Left ventricle myocardium superior (tissue), 1 donor: ENCODE data around the gene SAMD4A. TPM values are rescaled to one million over a fixed set of nuclear protein-coding genes. Genes with fewer than 3 reads are reported as not detected.

ENCODE experiments used
- ATAC-seq: fragments of 200-7000 bp; cut with Tn5 transposase; one replicate; pipeline ENCODE4 v1.9.1; 2020; ENCODE audit warnings: mild to moderate bottlenecking, moderate library complexity
- DNase-seq: peaks from one replicate; pipeline ENCODE4 v3.0.0-alpha.2; 2020
- intact Hi-C: fragments of 100-400 bp; cut with micrococcal nuclease; formaldehyde crosslinking; loops from one replicate; pipeline ENCODE4 v1.11.0; 2022
- total RNA-seq: library from RNA; stranded (reverse); fragmentation: NEBNext Ultra II Directional; extraction: Animal tissue kit (Norgen Biotek cat#: 25700); gene quantifications from one replicate; pipeline ENCODE4 v1.2.1, GENCODE V29; 2021
- donor health status: DM: no; HTN: yes; CAD: no; lungs with severe emphysema.

Gene SAMD4A
- total RNA-seq, 1 donor from 2014 or later = 150 TPM

DNA sequence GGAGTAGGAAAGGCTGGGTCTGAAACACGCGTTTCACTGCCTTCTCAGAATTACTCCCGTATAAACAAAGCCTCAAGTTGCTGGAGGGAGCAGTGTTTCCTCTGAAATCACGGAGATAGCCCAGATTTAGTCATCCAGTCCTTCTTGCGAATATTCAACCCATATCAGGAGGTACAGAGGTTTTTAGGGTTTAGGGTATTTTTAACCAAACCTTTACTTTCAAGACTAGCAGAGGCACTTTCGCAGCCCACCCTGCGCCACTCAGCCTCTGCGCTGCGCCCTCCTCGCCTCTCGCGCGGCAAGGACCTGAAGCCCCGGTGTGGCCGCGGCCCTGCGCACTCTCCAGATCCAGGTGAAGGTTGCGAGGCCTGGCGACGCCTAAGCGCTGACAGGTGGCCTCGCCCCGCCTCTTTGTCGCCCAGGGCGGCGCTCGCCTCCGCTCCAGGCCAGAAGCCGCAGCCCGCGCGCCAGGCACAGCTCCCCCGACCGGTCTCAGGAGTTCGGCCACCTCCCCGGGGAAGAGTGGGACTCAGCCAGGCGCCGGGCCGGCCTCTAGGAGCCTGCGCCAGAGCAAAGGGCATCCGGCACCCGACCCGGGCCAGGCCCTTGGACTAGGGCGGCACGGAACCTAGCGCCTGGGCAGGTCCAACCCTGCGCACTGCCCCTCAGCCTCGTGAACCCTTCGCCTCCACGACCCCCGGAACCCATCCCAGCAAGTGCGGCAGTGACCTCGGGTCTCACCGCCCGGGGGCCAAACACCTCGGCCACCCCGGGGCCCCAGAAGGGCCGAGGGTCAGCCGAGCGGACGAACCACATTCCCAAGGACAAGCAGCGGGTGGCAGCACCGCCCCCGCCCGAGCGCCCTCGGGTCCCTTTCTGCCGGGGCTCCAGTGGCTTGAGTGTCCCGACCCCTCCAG is 1.8 kb upstream of the SAMD4A start:
- peak; percentile 59 for ATAC-seq
- intact Hi-C loops = loop anchor here (5.0 to 10.0 kb wide), 2 partner anchors 127 to 240 kb away; no protein-coding TSS in a partner anchor
- DNase-seq = peak; percentile 86

DNA sequence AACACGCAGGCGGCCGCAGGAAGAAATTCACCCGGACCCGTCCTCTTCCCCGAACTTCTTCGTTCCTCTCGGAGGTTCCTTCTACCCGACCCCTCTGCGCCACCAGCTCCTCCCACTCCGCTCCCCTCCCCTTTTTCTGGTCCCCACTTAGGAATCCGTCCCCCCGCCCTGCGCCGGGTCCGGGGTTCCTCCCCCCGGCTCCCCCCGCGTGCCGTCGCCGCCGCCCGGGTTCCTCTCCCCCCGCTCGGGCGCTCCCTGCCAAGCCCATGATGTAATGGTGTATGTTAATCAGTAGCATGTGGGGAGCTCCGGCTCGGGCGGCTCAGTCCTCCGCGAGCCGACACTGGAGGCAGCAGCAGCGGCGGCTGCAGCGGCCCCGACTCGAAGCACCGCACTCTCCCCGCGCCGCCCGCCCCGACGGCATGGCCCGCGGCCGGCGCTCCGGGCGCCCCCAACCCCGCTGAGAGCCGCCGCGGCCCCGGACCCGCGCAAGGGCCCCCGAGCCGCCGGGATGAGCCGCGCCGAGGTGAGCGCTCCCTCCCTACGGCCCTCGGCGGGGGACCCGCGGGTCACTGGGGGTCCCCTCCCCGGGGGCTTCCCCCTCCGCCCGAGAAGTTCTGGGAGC is 1.0 kb upstream of the SAMD4A start:
- intact Hi-C loops = loop anchor here (10.0 kb wide), 1 partner anchor 239 kb away; no protein-coding TSS in a partner anchor
- peak; percentile 97 for DNase-seq
- ATAC-seq = peak; percentile 79

DNA sequence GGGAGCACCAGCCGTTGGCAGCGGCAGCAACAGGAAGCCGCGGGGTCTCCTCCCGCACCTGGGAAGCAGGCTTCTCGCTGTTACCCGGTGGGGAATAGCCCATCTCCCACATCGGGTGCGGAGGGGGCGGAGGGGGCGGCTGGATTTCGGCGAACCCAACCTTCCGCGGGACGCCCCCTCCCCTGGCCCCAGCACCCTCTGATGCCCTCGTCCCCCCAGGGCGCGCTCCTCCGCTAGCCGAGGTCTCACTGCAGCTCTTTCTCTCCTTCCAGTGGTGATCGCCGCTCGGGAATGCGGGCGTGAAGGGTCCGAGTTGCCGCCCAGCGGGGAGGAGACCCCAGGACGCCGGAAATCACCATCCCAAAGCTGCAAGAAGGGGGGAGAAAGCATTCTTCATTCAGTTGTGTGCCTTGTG is 303 bp downstream of the SAMD4A start:
- DNase-seq (no peak), ATAC-seq (no peak)
- intact Hi-C loops = loop anchor here (10.0 kb wide), 1 partner anchor 238 kb away; no protein-coding TSS in a partner anchor

DNA sequence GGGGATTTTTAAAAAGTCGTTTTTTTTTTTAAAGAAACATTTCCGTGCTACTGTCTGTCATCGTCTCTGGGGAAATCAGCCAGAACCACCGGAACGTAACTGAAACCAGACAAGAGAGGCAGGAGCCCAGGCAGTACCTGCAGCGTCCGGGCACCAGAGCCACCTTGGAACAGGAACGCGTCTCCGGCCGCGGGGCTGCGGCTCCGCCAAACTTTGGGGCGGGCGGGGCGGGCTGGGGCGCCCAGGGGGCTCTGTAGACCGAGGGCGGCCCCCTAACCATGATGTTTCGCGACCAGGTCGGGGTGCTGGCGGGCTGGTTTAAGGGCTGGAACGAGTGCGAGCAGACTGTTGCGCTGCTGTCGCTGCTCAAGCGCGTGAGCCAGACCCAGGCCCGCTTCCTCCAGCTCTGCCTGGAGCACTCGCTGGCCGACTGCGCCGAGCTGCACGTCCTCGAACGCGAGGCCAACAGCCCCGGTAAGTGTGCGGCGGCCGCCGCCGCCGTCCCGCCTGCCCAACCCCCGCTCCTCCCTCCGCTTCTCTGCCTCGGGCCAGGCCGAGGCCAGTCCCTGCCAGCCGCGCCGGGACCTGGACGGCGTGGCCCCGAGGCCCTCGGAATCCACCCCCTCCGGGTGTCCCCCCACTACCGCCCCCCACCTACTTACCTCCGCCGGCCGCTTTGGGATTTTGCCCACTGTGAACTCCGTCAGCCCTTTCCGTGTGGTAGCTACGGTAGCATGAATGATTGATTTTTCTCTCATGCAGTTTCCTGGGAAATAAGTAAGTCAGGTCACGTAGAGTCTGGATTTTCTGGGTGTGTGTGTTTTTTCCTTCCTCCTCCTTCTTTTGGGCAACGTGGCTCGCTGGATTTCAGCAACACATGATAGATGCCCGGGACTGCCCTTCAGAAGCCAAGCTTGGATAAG is 972 bp downstream of the SAMD4A start:
- ATAC-seq = peak; percentile 3
- intact Hi-C loops = loop anchor here (10.0 kb wide), 1 partner anchor 237 kb away; no protein-coding TSS in a partner anchor
- peak; percentile 71 for DNase-seq

DNA sequence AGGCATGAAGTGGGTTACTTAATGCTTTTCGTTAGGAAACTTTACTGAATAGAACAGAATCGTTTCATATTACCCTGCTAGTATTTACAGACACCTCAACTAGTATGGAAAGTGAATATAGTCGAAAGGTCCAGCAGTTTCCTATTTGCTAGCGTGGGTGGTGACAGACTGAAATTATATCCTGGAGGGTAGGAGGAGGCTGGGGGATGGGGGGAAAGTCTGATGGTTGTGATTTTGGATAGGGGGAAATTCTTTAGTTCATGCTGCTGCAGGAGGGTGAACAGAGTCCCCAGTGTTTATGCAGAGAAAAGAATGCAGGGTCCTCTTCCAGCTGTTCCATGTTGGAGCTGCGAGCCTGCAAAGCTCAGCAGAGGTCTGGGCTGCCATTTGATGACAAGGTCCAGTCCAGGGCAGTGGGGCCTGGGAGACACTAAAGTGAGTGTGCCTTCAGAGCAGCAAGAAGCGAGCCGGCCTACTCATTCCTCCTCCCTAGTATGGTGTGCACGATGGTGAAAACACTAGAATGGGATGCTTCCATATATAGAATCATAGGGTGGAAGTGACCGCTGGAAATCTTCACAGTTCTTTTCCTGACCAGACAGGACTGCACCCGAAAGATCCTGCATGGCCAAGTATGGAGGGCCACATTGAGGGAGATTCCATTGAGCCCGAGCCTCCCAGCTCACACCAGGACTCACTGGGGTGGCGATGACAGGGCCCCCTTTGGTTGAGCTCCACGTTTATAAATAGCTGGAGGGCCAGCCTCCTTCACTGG is 2.1 kb downstream of the SAMD4A start:
- intact Hi-C loops = loop anchor here (10.0 kb wide), 1 partner anchor 236 kb away; no protein-coding TSS in a partner anchor
- ATAC-seq = peak; percentile 5

DNA sequence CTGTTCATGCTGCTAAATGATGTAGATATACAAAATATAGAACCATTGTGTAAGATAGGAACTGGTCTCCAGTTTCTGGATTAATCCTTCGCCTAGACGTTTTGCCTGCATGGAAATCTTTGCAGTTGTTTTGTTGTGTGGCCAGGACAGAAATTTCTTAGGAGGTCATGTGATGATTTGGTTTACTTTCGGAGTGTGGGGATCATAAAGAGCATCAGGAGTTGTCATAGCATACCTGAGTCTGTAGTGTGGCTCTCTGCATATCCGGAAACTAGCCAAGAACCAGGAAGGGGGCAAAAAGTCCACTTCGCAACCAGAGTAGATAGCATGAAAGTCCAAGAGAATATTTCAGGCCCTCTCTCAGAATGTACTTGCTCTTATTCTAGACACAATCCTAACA is 3.1 kb downstream of the SAMD4A start:
- intact Hi-C loops = no loop called here
- DNase-seq (no peak), ATAC-seq (no peak)

More for the DNA sequence above, 2.1 kb downstream of the SAMD4A start:
- peak; percentile 47 for DNase-seq

DNA sequence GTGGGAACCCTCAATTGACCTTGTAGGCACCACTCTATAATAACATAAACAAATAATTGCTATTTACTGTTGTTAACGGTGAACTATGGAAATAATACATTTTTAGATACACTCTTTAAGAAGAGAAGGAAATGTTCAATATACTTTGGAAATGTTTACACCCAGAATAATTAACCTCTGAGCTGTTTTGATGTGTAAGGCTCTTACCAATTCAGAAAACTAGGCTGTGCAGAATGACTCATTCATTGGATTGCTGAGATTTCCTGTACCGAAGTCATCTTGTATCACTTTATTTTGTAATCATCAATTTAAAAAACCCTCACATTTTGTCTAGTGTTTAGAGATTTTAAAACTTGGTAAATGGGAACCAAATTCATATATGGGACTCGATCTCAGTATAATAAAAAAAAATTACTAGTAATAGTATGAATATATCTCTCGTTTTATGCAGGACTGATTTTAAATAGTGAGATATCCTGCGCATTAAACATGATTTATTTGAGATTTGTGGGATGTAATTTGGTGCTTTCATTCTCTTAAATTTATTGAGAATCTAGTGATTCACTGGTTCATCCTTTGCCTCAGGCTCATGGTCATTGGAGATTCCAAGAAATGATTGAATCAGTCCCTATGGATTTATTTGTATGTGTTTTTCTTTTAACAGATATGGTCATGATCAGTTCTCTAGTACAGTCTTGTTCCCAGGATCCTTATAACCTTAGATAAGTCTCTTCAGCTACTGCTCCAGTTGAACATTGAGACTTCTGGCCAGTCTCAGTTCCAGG is 3.9 kb downstream of the SAMD4A start:
- DNase-seq = no peak
- no peak for ATAC-seq
- intact Hi-C loops = no loop called here

DNA sequence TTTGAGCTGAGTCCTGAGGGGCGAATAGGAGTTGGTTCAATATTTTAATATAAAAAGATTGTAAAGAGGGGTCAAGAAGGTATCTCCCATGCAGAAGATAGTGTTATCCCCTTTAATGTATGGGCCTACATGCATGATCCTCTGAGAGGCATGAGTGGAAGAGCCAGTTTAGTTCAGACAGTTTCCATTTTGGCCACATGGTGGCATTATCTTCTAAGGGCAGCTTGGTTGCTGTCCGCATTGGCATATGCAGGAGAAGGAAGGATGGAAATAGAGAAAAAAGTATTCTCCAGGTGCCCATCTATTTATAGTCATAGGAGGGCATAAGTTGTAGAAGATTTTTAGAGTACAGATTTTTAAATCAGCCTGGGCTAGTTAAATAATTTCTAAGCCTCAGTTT is 5.4 kb downstream of the SAMD4A start:
- ATAC-seq (no peak), DNase-seq (no peak)
- intact Hi-C loops = no loop called here

DNA sequence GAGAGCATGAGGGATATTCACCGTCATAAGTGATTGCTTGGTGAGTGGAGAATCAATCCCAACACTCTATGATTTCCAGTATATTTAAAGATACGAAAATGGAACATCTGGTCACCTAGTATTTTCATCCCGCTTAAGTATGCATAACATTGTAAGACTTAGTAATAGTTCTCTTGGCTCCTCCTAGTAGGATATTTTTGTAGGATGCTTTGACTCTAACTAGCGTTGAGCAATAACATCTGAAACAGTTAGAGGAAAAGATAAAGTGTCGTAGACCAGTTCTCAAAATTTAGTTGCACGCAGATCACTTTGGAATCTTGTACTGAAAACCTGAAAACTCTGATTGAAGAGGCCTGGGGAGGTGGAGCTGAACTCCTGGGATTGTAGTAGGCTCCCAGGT is 7.6 kb downstream of the SAMD4A start:
- intact Hi-C loops = no loop called here
- no peak for ATAC-seq
- no peak for DNase-seq

DNA sequence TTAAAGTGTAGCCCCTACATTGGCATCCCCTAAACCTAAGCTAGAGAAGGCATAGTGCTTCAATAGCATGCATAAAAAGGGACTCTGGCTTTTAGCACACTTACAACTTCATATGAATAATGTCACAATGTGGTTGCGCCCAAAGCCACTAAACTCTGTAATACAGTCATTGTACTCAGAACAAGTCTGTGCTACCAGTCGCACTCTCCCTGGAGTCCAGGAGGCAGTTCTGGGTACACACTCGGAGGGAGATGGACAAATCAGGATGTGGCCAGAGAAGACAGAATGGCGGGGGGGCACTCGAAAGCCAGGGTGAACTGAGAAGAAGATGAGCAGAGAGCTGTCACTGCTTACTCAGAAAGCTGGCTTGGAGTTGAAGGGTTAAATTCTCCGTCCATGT is 10.6 kb downstream of the SAMD4A start:
- ATAC-seq = no peak
- intact Hi-C loops = no loop called here
- no peak for DNase-seq

DNA sequence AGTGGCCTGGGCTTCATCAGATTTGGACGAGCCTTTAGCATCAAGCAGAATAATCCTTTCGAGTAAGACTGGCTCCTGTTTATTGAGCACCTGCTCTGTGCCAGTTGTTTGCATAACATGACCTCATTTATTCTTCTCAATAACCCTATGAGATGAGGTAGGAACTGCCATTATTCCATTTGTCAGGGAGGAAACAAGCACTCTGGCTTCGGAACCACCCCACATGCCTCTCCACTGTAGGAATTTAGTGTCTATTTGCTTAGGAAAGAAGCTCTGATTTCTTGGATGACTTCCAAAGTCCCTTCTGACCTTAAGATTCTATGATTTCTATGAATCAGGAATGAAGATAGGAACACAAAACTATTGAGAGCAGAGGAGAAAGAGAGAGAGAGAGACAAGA is 11.0 kb downstream of the SAMD4A start:
- DNase-seq (no peak), ATAC-seq (no peak)
- intact Hi-C loops = no loop called here

DNA sequence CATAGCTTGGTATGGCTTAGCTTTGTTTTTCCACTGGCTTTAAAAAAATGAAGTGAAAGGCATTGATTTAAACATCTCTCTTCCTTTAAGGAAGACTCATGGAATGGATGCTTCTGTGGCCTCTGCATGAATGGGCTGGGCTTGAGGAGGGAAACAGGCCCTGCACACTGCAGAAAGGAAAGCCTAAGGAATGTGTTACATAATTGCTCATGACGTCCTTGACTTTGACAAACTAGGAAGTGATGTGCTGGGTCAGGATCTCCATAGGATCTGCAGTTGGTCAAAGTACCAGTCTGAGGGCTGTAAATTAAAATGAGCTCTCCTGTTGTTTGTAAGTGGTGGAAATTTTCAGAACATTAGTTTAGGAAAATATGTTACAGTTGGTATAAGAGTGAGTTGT is 12.7 kb downstream of the SAMD4A start:
- intact Hi-C loops = no loop called here

DNA sequence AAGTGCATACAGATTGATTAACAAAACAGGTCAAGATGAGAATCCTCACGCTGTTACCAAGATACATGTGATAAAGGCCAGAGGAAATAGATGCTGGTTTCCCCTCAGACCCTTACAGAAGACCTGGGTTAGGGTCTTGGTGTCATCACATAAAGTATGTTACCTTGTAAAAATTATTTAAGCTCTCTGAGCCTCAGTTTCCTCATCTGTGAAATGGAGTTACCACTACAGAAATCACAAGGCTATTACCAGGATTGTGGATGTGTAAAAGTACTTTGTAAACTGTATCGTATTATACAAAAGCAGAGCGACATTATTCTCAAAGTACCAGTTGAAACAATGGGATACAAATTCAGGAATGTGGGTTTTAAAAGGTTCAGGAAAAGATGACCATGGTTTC is 14.0 kb downstream of the SAMD4A start:
- intact Hi-C loops = no loop called here
- DNase-seq = no peak
- no peak for ATAC-seq

More for the DNA sequence above, 12.7 kb downstream of the SAMD4A start:
- DNase-seq (no peak), ATAC-seq (peak; percentile 64)

DNA sequence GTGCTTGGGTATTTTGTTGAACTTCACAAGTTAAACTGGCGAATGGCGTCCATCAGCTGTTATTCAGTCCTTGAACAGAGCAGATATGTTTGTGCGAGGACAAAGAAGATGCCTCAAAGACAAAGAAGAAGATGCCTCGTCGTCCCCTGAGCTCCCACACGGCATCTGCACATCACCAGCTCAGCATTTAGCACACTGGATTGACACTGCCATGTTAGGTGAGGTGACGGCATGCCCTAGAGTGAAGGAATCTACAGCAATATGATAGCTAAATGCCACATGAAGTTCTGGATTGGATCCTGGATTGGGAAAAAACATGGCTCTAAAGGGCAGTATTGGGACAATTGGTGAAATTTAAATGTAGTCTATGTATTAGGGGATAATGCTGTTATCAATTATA is 15.4 kb downstream of the SAMD4A start:
- ATAC-seq (peak; percentile 23), DNase-seq (no peak)
- intact Hi-C loops = no loop called here

DNA sequence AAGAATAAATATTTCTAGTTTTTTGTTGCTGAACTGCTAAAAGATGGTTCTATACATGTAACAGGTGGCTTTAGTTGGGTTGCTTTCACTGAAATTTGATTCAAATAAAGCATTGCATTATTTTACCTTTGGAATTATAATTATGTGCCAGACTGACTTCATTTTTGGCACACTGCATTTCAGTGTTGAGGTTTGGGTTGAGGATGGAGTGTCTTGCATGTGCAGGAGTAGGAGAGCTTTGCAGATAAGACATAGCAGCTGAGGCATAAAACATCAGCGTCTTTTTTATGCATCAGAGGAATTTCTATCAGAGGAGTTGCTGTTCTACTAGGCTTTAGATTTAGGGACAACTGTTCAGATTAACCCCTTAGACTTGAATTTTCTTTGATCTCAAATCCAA is 17.2 kb downstream of the SAMD4A start:
- DNase-seq = no peak
- ATAC-seq = no peak
- intact Hi-C loops = no loop called here

DNA sequence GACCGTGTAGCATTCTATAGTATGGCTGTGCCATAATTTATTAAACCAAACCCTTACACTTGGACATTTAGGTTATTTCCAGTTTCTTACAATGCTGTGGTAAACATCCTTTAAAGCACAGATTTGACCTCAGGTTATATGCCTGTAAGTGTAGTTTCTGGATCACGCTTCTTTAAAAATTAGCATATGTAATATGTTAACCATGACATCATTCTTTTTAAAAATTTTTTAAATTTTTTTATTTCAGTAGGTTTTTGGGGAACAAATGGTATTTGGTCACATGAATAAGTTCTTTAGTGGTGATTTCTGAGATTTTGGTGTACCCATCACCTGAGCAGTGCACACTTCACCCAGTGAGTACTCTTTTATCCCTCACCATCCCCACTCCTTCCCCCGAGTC is 18.3 kb downstream of the SAMD4A start:
- ATAC-seq (no peak), DNase-seq (no peak)
- intact Hi-C loops = no loop called here

DNA sequence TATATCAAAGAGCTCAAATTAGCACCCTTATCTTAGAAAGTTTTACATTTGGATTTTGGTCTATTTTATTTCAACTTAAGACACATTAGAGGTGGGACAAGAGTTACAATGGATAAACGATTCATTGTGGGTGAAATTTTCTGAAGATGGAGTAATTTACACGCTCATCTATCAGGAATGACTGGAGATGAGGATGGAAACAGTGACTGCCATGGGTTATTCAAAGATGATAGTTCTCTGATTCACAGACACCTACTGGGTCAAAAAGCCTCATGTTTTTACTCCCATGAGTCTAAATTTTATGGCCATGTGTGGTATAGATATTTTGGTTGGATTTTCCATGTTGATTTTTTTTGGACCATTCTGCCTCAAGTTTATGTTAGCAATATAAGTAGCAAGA is 22.1 kb downstream of the SAMD4A start:
- intact Hi-C loops = no loop called here
- no peak for DNase-seq
- ATAC-seq = no peak

DNA sequence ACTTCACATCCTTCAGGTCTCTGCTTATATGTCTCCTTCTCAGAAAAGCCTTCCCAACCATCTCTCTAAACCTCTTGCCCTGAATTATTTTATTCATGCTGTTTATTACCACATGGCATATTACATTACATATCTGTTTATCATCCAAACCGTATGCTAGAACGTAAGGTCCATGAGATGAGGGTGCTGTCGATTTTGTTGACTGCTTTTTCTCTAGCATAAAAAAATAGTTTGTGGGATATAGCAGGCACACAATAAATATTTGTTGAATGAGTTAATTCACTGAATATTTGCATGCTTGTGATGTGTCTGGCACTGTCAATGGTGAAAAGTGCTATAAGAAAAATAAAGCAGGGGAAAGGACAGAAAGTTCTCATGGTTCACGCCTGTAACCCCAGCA is 22.9 kb downstream of the SAMD4A start:
- intact Hi-C loops = no loop called here
- no peak for ATAC-seq

More for the DNA sequence above, 22.9 kb downstream of the SAMD4A start:
- DNase-seq = no peak
